Panc1 (cell line): ENCODE measurements around the gene COL26A1. TPM values are rescaled to one million over a fixed set of nuclear protein-coding genes. Genes with fewer than 3 reads are reported as not detected.

Experiments
- ATAC-seq: fragments of 200-7000 bp; cut with Tn5 transposase; 2 replicates; pipeline ENCODE4 v1.9.1; 2020; ENCODE audit warnings: mild to moderate bottlenecking, moderate library complexity
- BruUV-seq: library from RNA; stranded (reverse); fragments of 400-500 nt; replicated peaks from 2 replicates; lab custom pipeline; 2021; lab: Mats Ljungman, UMichigan
- CTCF ChIA-PET: fragments of 300-600 bp; sonication (Branson Sonifier 250); formaldehyde crosslinking; loops from one replicate; lab custom pipeline; 2022; ENCODE audit warnings: antibody characterized with exemption; lab: Charles Lee
- POLR2A ChIA-PET: fragments of 300-600 bp; sonication (Branson Sonifier 250); formaldehyde crosslinking; loops from one replicate; lab custom pipeline; 2022; ENCODE audit warnings: antibody characterized with exemption; lab: Charles Lee
- DNase-seq: peaks from one replicate; pipeline ENCODE4 v3.0.0-alpha.2; 2010; ENCODE audit warnings: low read depth, low spot score
- H3K27ac ChIP-seq: 2 replicates; pipeline ENCODE4 v1.5.1; 2011; ENCODE audit warnings: mild to moderate bottlenecking, low read length, inconsistent platforms
- H3K27me3 ChIP-seq: fragments of 200-500 bp; sonication (Bioruptor generic); 2 replicates; pipeline ENCODE4 v1.6.0; 2014; ENCODE audit warnings: low read length, inconsistent platforms; ENCODE audit not compliant: control insufficient read depth, insufficient read depth
- H3K36me3 ChIP-seq: fragments of 200-500 bp; sonication (Bioruptor generic); 2 replicates; pipeline ENCODE4 v1.5.1; 2014; ENCODE audit warnings: inconsistent platforms, mild to moderate bottlenecking, low read length, moderate library complexity; ENCODE audit not compliant: control insufficient read depth, insufficient read depth
- H3K4me1 ChIP-seq: 2 replicates; pipeline ENCODE4 v1.5.1; 2011; ENCODE audit warnings: inconsistent platforms, mild to moderate bottlenecking, low read length, moderate library complexity; ENCODE audit not compliant: control insufficient read depth, insufficient read depth
- H3K4me3 ChIP-seq, 2 experiments: 2 replicates each; pipeline ENCODE4 v1.5.1; 2011 to 2012; ENCODE audit warnings: low read depth in 2 of 2, low read length in 2 of 2, mild to moderate bottlenecking in 2 of 2, inconsistent platforms in 1 of 2, moderate library complexity in 1 of 2
- H3K9me3 ChIP-seq: fragments of 200-500 bp; sonication (Bioruptor generic); 2 replicates; pipeline ENCODE4 v1.5.1; 2014; ENCODE audit warnings: low read depth, mild to moderate bottlenecking, inconsistent platforms, low read length, moderate library complexity; ENCODE audit not compliant: control insufficient read depth, insufficient read depth
- CTCF ChIP-seq: fragments of 450-650 bp; IDR thresholded peaks from 2 replicates; pipeline ENCODE4 v1.5.1; 2017; ENCODE audit warnings: mild to moderate bottlenecking
- POLR2AphosphoS5 ChIP-seq: IDR thresholded peaks from 2 replicates; pipeline ENCODE4 v1.6.1; 2012; ENCODE audit warnings: mild to moderate bottlenecking, low read depth, low read length, moderate library complexity
- SIN3A ChIP-seq: IDR thresholded peaks from 2 replicates; pipeline ENCODE4 v1.6.1; 2012; ENCODE audit warnings: low read depth, mild to moderate bottlenecking, low read length, moderate library complexity, borderline replicate concordance; ENCODE audit not compliant: insufficient read depth
- TCF7L2 ChIP-seq: IDR thresholded peaks from 2 replicates; pipeline ENCODE4 v1.6.1; 2011; ENCODE audit warnings: mild to moderate bottlenecking, low read depth, low read length, inconsistent platforms
- in situ Hi-C: cut with HindIII; loops from 2 replicates; pipeline ENCODE4 v1.10.0; 2016; ENCODE audit warnings: low sequenced_read_pairs, low pct_unique_long_range_greater_than_20kb
- intact Hi-C: fragments of 100-400 bp; cut with micrococcal nuclease; formaldehyde crosslinking; loops from one replicate; pipeline ENCODE4 v1.10.0; 2022; ENCODE audit not compliant: unreplicated experiment
- total RNA-seq: library from RNA; stranded (reverse); gene quantifications from one replicate; pipeline ENCODE4 v1.2.1, GENCODE V29; 2021; ENCODE audit not compliant: unreplicated experiment
- TF ChIP-seq, protein P1 (sequence below), 2 experiments: IDR thresholded peaks; 2 replicates each; pipeline ENCODE4 v1.6.1; 2011 to 2012; ENCODE audit warnings: low read depth in 2 of 2, control low read depth in 1 of 2, low read length in 1 of 2, mild to moderate bottlenecking in 1 of 2, moderate library complexity in 1 of 2; ENCODE audit not compliant: insufficient read depth in 1 of 2

COL26A1 gene
- total RNA-seq, 1 experiment from 2014 or later = 25.8 TPM

DNA sequence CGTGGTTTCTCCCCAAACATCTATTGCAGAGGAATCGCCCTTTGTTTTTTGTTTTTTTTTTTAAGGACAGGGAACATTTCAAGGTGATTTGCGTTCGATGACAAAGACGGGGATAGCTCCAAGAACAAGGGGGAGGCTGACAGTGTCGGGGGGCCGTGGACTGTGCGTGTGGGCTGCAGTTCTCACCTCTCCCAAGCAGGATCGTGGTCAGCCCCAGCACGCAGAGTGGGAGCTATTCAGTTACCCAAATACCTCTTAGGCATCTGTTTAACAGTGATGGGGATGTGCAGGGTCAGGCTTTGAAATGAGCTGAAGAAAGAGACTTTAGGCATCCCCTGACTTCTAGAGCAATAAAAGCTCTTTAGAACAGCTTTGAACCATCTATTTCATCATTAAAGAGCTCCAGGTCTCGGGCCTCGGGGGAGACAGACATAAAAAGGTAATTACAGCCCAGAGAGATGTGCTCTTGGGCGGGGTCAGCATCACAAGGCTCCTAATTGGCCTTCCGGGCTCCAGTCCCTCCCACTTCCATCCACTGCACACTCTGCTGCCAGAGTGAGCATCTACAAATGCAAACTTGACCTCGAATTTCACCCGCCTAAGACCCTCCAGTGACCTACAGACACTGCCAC lies 169.2 kb downstream of the COL26A1 start:
- H3K36me3 ChIP-seq = no peaks in the 10 kb centered on the region
- no TSS peak for BruUV-seq
- no peak overlapping the region; the same call in 1 of the 2 replicates for H3K27ac ChIP-seq
- intact Hi-C loops (no loop called here), in situ Hi-C loops (no loop called here)
- TF ChIP-seq, protein P1, sequence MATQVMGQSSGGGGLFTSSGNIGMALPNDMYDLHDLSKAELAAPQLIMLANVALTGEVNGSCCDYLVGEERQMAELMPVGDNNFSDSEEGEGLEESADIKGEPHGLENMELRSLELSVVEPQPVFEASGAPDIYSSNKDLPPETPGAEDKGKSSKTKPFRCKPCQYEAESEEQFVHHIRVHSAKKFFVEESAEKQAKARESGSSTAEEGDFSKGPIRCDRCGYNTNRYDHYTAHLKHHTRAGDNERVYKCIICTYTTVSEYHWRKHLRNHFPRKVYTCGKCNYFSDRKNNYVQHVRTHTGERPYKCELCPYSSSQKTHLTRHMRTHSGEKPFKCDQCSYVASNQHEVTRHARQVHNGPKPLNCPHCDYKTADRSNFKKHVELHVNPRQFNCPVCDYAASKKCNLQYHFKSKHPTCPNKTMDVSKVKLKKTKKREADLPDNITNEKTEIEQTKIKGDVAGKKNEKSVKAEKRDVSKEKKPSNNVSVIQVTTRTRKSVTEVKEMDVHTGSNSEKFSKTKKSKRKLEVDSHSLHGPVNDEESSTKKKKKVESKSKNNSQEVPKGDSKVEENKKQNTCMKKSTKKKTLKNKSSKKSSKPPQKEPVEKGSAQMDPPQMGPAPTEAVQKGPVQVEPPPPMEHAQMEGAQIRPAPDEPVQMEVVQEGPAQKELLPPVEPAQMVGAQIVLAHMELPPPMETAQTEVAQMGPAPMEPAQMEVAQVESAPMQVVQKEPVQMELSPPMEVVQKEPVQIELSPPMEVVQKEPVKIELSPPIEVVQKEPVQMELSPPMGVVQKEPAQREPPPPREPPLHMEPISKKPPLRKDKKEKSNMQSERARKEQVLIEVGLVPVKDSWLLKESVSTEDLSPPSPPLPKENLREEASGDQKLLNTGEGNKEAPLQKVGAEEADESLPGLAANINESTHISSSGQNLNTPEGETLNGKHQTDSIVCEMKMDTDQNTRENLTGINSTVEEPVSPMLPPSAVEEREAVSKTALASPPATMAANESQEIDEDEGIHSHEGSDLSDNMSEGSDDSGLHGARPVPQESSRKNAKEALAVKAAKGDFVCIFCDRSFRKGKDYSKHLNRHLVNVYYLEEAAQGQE (IDR thresholded peaks at IDR 0.05; ENCODE audit: insufficient read depth in 1 of 2, low read depth in 2 of 2, low read length in 1 of 2) = no peak
- TF ChIP-seq SIN3A (no peak), POLR2AphosphoS5 (no peak), CTCF (no peak), TCF7L2 (no peak)
- POLR2A ChIA-PET = no interaction called here
- H3K27me3 ChIP-seq = no peaks in the 10 kb centered on the region
- H3K4me1 ChIP-seq = peaks cover 38% of the 10 kb centered on the region
- H3K9me3 ChIP-seq = no peaks in the 10 kb centered on the region
- H3K4me3 ChIP-seq = no peak overlapping the region
- DNase-seq (no peak), ATAC-seq (no peak)
- CTCF ChIA-PET = no interaction called here

- TF ChIP-seq POLR2AphosphoS5 = no peak
- TF ChIP-seq, protein P1 (IDR thresholded peaks at IDR 0.05; ENCODE audit: insufficient read depth in 1 of 2, low read depth in 2 of 2, low read length in 1 of 2) = no peak
- TF ChIP-seq CTCF = no peak
- no peak for TF ChIP-seq SIN3A
- no peak for TF ChIP-seq TCF7L2
- ChIA-PET POLR2A (no interaction called here), CTCF (interaction anchor here (0.6 kb wide), 1 partner anchor 53 kb away, joined by 3 read pairs; no protein-coding TSS in a partner anchor)
- H3K4me1 ChIP-seq = peaks cover 43% of the 10 kb centered on the region
- no peaks in the 10 kb centered on the region for H3K9me3 ChIP-seq
- no peaks in the 10 kb centered on the region for H3K36me3 ChIP-seq
- no TSS peak for BruUV-seq
- in situ Hi-C loops = no loop called here
- H3K27ac ChIP-seq = no peak overlapping the region; the same call in 1 of the 2 replicates
- no peaks in the 10 kb centered on the region for H3K27me3 ChIP-seq
- ATAC-seq = no peak
- no peak for DNase-seq
- H3K4me3 ChIP-seq = no peak overlapping the region
- intact Hi-C loops = no loop called here
Observed at GRCh38 chr7:101532400-101533102, 169.9 kb downstream of the COL26A1 start.
